Measurements from ENCODE around the gene AKR1B1. TPM values are rescaled to one million over a fixed set of nuclear protein-coding genes. Genes with fewer than 3 reads are reported as not detected.

Gene AKR1B1
- polyA plus RNA-seq, 1 of the 3 experiments (the other 2 are of a cell fraction): 216 TPM

DNA sequence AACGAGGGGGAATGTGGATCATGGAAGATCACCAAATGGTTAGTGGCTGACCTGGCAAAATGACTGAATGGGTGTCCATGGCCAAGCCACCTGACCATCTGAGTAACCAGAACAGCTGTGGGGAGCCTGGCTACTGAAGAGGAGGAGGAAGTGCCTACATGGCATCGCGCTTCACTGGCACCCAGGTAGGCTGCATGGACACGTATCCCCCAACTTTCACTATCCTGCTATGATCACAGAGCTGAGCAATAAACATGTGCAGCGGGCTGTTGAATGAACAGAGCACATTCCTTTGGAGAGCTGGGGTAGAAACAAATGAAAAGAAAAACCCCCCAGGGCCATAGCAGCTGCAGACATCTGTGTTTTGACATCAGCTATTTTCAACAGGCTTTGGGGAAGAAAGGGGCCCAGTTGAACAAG is 6.5 kb downstream of the AKR1B1 start:
- H3K9ac ChIP-seq: no peak overlapping the region
- no peaks in the 10 kb centered on the region for H4K20me1 ChIP-seq (ENCODE audit: insufficient read depth)
- no peak overlapping the region for H3K4me2 ChIP-seq
- no peaks in the 10 kb centered on the region for H3K9me2 ChIP-seq
- CTCF ChIA-PET: interaction anchor here (1.1 to 2.2 kb wide), 2 partner anchors 20 to 62 kb away, joined by 4 to 22 read pairs; no protein-coding TSS in a partner anchor
- no peaks in the 10 kb centered on the region for H3K27me3 ChIP-seq (ENCODE audit: insufficient read depth)
- TF ChIP-seq, protein P1, sequence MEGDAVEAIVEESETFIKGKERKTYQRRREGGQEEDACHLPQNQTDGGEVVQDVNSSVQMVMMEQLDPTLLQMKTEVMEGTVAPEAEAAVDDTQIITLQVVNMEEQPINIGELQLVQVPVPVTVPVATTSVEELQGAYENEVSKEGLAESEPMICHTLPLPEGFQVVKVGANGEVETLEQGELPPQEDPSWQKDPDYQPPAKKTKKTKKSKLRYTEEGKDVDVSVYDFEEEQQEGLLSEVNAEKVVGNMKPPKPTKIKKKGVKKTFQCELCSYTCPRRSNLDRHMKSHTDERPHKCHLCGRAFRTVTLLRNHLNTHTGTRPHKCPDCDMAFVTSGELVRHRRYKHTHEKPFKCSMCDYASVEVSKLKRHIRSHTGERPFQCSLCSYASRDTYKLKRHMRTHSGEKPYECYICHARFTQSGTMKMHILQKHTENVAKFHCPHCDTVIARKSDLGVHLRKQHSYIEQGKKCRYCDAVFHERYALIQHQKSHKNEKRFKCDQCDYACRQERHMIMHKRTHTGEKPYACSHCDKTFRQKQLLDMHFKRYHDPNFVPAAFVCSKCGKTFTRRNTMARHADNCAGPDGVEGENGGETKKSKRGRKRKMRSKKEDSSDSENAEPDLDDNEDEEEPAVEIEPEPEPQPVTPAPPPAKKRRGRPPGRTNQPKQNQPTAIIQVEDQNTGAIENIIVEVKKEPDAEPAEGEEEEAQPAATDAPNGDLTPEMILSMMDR (IDR thresholded peaks at IDR 0.05): no peak
- no peak for TF ChIP-seq NRF1 (IDR thresholded peaks at IDR 0.05; ENCODE audit: low read depth, low read length)
- no peak for TF ChIP-seq ELF1 (IDR thresholded peaks at IDR 0.05)
- TF ChIP-seq EZH2phosphoT487 (IDR thresholded peaks at IDR 0.05; ENCODE audit: borderline replicate concordance, low read depth): no peak
- no peak for TF ChIP-seq TAF1 (IDR thresholded peaks at IDR 0.05; ENCODE audit: borderline replicate concordance, low read depth, low read length)
- H3K79me2 ChIP-seq (ENCODE audit: insufficient read depth): peaks cover 19% of the 10 kb centered on the region
- WGBS (ENCODE audit: low lambda C conversion rate): 85% methylated on average over 5 of the region's 5 CpGs
- no peak for DNase-seq
- peaks cover 19 to 37% of the 10 kb centered on the region in 2 experiments for H3K36me3 ChIP-seq (replicated peaks in 1 of 2; ENCODE audit: control insufficient read depth in 1 of 2, insufficient read depth in 2 of 2, low read length in 1 of 2)
- no peaks in the 10 kb centered on the region for H3F3A ChIP-seq (replicated peaks; ENCODE audit: insufficient read depth)
- no peak overlapping the region for H2AFZ ChIP-seq (ENCODE audit: low read depth)
- H3K27ac ChIP-seq (ENCODE audit: low read depth in 2 of 2, low read length in 1 of 2): no peak overlapping the region
- no peak overlapping the region for H3K4me3 ChIP-seq (ENCODE audit: low read depth in 2 of 2, low read length in 1 of 2)
- POLR2A ChIA-PET: no interaction called here
- peaks cover 8 to 11% of the 10 kb centered on the region in 2 experiments; a peak in 2 of 4 replicates for H3K4me1 ChIP-seq (ENCODE audit: control insufficient read depth in 1 of 2, insufficient read depth in 2 of 2, low read depth in 1 of 2, low read length in 1 of 2)
- H3K9me3 ChIP-seq: no peaks in the 10 kb centered on the region

- Histone ChIP-seq H3K79me2 (ENCODE audit: insufficient read depth) (peaks cover 12% of the 10 kb centered on the region), H3K4me1 (ENCODE audit: control insufficient read depth in 1 of 2, insufficient read depth in 2 of 2, low read depth in 1 of 2, low read length in 1 of 2) (peaks cover 6 to 11% of the 10 kb centered on the region in 2 experiments; a peak in 2 of 4 replicates), H4K20me1 (ENCODE audit: insufficient read depth) (no peaks in the 10 kb centered on the region), H2AFZ (ENCODE audit: low read depth) (no peak overlapping the region), H3K4me2 (no peak overlapping the region), H3K4me3 (ENCODE audit: low read depth in 2 of 2, low read length in 1 of 2) (no peak overlapping the region), H3K36me3 (replicated peaks in 1 of 2; ENCODE audit: control insufficient read depth in 1 of 2, insufficient read depth in 2 of 2, low read length in 1 of 2) (peaks cover 12 to 42% of the 10 kb centered on the region in 2 experiments), H3F3A (replicated peaks; ENCODE audit: insufficient read depth) (no peaks in the 10 kb centered on the region), H3K9ac (no peak overlapping the region), H3K9me2 (no peaks in the 10 kb centered on the region), H3K27me3 (ENCODE audit: insufficient read depth) (no peaks in the 10 kb centered on the region), H3K27ac (ENCODE audit: low read depth in 2 of 2, low read length in 1 of 2) (no peak overlapping the region), H3K9me3 (no peaks in the 10 kb centered on the region)
- DNase-seq: no peak
- WGBS (ENCODE audit: low lambda C conversion rate): 97% methylated on average over 11 of the region's 11 CpGs
- ChIA-PET POLR2A (no interaction called here), CTCF (interaction anchor here (1.5 to 10.6 kb wide), 2 partner anchors 19 to 155 kb away, joined by 4 to 75 read pairs; no protein-coding TSS in a partner anchor)
- TF ChIP-seq RAD21 (IDR thresholded peaks at IDR 0.05; ENCODE audit: low read length) (no peak), EZH2phosphoT487 (IDR thresholded peaks at IDR 0.05; ENCODE audit: borderline replicate concordance, low read depth) (no peak), TAF1 (IDR thresholded peaks at IDR 0.05; ENCODE audit: borderline replicate concordance, low read depth, low read length) (no peak), MAX (IDR thresholded peaks at IDR 0.05; ENCODE audit: low read depth) (no peak), RFX5 (IDR thresholded peaks at IDR 0.05; ENCODE audit: low read length) (no peak), RCOR1 (IDR thresholded peaks at IDR 0.05; ENCODE audit: low read length) (no peak), JUND (IDR thresholded peaks at IDR 0.05) (no peak), MEF2A (IDR thresholded peaks at IDR 0.05; ENCODE audit: borderline replicate concordance, low read depth) (no peak), GATA2 (CRISPR knock-in tag; IDR thresholded peaks at IDR 0.05) (no peak), GABPA (IDR thresholded peaks at IDR 0.05; ENCODE audit: low read depth) (no peak), FOSL2 (IDR thresholded peaks at IDR 0.05; ENCODE audit: borderline replicate concordance, low read depth) (no peak), USF1 (IDR thresholded peaks at IDR 0.05; ENCODE audit: borderline replicate concordance, low read depth) (no peak), POLR2AphosphoS5 (IDR thresholded peaks at IDR 0.05; ENCODE audit: low read depth, low read length) (no peak), NRF1 (IDR thresholded peaks at IDR 0.05; ENCODE audit: low read depth, low read length) (no peak), TCF12 (IDR thresholded peaks at IDR 0.05) (no peak), RXRA (IDR thresholded peaks at IDR 0.05; ENCODE audit: borderline replicate concordance, low read depth) (no peak)
- TF ChIP-seq, protein P1 (IDR thresholded peaks at IDR 0.05): no peak
- TF ChIP-seq, protein P2, sequence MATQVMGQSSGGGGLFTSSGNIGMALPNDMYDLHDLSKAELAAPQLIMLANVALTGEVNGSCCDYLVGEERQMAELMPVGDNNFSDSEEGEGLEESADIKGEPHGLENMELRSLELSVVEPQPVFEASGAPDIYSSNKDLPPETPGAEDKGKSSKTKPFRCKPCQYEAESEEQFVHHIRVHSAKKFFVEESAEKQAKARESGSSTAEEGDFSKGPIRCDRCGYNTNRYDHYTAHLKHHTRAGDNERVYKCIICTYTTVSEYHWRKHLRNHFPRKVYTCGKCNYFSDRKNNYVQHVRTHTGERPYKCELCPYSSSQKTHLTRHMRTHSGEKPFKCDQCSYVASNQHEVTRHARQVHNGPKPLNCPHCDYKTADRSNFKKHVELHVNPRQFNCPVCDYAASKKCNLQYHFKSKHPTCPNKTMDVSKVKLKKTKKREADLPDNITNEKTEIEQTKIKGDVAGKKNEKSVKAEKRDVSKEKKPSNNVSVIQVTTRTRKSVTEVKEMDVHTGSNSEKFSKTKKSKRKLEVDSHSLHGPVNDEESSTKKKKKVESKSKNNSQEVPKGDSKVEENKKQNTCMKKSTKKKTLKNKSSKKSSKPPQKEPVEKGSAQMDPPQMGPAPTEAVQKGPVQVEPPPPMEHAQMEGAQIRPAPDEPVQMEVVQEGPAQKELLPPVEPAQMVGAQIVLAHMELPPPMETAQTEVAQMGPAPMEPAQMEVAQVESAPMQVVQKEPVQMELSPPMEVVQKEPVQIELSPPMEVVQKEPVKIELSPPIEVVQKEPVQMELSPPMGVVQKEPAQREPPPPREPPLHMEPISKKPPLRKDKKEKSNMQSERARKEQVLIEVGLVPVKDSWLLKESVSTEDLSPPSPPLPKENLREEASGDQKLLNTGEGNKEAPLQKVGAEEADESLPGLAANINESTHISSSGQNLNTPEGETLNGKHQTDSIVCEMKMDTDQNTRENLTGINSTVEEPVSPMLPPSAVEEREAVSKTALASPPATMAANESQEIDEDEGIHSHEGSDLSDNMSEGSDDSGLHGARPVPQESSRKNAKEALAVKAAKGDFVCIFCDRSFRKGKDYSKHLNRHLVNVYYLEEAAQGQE (IDR thresholded peaks at IDR 0.05; ENCODE audit: low read depth, low read length): no peak
Observed at GRCh38 chr7:134451656-134452055, 7.2 kb downstream of the AKR1B1 start.

Measured in SK-N-SH (cell line).